ENCODE results near the gene KLK1.
"Not testable (repeated sequence)": the region's sequence is repeated elsewhere in the genome, so short reads cannot be mapped to it uniquely, and the experiment has no call there.

KLK1 gene

GRCh38 chr19:50791594-50792271, 31.9 kb downstream of the KLK1 start:
- no peak for DNase-seq

GRCh38 chr19:50790922-50791467, 32.6 kb downstream of the KLK1 start:
- DNase-seq: no peak

GRCh38 chr19:50790396-50790795, 33.2 kb downstream of the KLK1 start, which contains the start of gene ACP4:
Gene ACP4 (plus strand): TSS chr19:50790415. CDS start chr19:50790415, 0 bp downstream.
- no peak for DNase-seq

- no peak for DNase-seq
Observed at GRCh38 chr19:50785329-50785728, 38.3 kb downstream of the KLK1 start.

- no peak for DNase-seq
Observed at GRCh38 chr19:50784710-50785109, 38.9 kb downstream of the KLK1 start.

- DNase-seq: not testable (repeated sequence)
Observed at GRCh38 chr19:50783848-50784152, 39.8 kb downstream of the KLK1 start.

GRCh38 chr19:50780753-50781435, 42.7 kb downstream of the KLK1 start:
- no peak for DNase-seq

GRCh38 chr19:50779504-50780457, 43.8 kb downstream of the KLK1 start:
- DNase-seq: no peak

- no peak for DNase-seq
Observed at GRCh38 chr19:50778906-50779430, 44.6 kb downstream of the KLK1 start.

- DNase-seq: no peak
Observed at GRCh38 chr19:50777830-50778303, 45.7 kb downstream of the KLK1 start.

- no peak for DNase-seq
Observed at GRCh38 chr19:50777261-50777660, 46.3 kb downstream of the KLK1 start.

GRCh38 chr19:50776131-50776530, 47.5 kb downstream of the KLK1 start:
- DNase-seq: no peak

- DNase-seq: not testable (repeated sequence)
Observed at GRCh38 chr19:50773454-50773853, 50.1 kb downstream of the KLK1 start.

GRCh38 chr19:50772912-50773311, 50.7 kb downstream of the KLK1 start:
- DNase-seq: not testable (repeated sequence)

GRCh38 chr19:50772476-50772875, 51.1 kb downstream of the KLK1 start:
- DNase-seq: no peak

- no peak for DNase-seq
Observed at GRCh38 chr19:50770888-50771287, 52.7 kb downstream of the KLK1 start.

- not testable (repeated sequence) for DNase-seq
Observed at GRCh38 chr19:50770164-50770563, 53.4 kb downstream of the KLK1 start, which contains the start of gene GPR32. Gene GPR32 (plus strand): TSS chr19:50770464. CDS start chr19:50770601, 137 bp downstream.

All from NCI-H2029 (cell line).